Measurements from ENCODE around the gene TREM2.
"Not testable (repeated sequence)": the region's sequence is repeated elsewhere in the genome, so short reads cannot be mapped to it uniquely, and the experiment has no call there.

Gene TREM2

DNA sequence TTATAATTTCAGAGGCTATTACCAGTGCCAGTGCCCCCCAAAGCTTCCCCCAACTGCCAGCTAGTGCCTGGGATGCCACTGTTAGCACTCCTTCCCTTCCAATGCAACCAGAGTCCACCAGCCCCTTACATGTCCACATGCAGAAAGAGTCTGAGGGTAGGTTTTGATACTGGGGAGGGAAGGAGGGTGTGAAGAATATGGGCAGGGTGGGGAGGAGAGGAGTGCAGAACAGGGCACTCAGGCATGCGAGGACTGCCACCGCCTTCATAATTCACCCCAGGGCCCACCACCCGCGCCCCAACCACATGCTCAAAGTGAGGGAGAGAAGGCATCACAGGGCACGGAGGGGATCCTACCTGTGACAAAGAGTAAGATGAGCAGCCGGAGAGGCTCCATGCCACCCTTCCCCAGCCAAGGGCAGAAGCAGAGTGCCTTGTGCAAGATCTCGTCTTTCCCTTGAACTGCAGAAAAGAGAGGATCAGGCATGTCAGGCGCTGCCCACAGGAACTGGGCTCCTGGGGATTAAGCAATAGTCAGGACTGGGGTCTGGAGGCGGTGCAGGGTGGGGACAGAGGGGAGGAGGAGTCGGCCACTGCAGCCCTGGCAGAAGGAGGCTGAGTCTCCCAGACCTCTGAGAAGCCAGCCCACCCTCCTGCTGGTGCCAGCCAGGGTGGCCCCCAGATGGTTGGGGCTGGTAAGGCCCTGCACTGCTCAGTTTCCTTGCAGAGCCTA lies at the start of gene TREM2:
TSS of gene TREM2 (minus strand) at position 430 of the 732 bp plus-strand sequence. CDS start at position 396, 34 bp downstream.
- DNase-seq, result no peak

GRCh38 chr6:41209547-41210320 lies 46.8 kb upstream of the TREM2 start:
- no peak for DNase-seq

DNA sequence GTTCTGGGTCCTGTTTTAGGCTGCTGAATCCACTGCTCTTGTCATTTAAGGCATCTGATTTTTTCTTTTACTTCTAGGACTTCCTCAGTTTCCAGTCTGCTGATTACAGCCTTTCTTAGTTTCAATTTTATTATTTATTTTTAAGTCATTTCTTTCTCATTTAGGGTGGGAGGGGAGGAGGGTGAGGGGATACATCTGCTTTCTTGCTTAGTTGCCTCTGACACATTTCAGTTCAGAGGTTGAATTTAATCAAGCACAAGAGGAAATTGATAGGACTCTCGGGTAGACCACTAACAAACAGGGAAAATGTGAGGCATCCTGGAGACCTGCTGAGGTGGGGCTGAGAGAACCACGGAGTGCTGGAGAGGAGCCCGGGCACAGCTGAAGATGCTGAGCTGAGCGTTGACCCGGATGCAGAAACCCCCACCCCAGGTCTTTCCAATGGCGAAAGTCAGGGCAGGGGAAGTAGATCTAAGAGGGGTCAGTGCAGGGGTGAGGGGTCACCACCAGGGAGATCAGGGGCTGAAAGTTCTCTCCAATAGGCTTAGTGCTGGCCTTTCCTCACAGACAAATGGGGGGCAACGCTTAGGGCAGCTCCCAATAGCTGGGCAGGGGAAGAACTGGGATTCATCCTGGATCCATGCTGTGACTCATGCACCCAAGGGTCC lies 45.7 kb upstream of the TREM2 start:
- DNase-seq, result no peak

- no peak for DNase-seq
Measured at GRCh38 chr6:41204156-41204555, 41.2 kb upstream of the TREM2 start.

GRCh38 chr6:41201764-41202173 lies 38.9 kb upstream of the TREM2 start:
- no peak for DNase-seq

- no peak for DNase-seq
Measured at GRCh38 chr6:41200901-41201763, 38.2 kb upstream of the TREM2 start, which contains the start of gene TREML2. TREML2 (minus strand) TSS chr6:41201149; CDS start chr6:41201008, 141 bp downstream.

- DNase-seq, result peak; percentile 9
Measured at GRCh38 chr6:41200296-41200900, 37.5 kb upstream of the TREM2 start.

DNA sequence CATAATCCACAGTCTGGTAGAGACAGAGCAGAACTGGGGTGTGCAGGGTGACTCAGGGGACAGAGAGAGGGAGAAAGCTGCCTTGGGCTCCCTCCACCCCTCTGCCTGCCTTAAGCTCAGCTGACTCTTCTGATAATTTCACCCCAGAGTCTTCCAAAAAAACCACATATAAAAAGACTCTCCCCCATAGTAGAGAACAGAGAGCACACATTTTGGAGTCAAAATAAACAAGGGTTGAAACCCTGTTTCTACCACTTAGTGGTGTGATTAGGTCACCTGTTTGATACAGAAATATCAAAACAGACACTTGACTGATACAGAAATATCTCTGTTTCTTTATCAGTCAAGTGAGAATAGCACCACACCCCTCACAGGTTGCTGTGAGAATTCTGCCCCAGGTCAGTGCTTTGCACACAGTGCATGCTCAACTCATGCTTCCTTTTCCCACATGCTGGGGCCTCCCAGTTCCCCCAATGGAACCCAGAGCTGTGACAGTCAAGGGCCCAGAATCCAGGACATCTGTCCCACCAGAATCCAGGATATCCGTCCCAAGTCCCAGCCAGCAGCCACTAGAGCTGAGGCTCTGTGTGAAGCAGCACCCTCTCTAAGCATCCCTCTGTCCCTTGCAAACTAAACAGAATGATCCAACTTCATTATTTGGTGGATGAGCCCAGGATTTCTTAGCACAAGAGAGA lies 36.8 kb upstream of the TREM2 start:
- no peak for DNase-seq

GRCh38 chr6:41197234-41197633 lies 34.3 kb upstream of the TREM2 start:
- DNase-seq, result no peak

DNA sequence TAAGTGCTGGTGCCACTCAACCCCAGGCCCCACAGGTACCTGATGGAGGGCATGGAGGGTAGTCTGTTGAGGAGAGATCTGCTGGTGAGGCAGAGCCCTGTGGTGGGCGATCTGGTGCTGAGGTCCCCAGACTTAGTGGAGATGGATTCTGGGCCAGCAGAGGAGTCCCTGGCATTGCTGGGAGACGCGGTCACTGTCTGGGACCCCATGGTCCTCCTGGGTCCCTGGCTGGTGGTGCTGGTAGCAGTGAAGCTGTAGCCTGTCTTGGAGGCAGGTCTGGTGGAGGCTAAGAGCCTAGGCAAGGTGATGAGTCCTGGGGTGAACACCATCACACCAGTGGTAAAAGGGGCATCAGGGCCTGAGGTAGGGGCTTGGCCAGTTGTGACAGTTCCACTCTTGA lies 31.5 kb upstream of the TREM2 start:
- DNase-seq, result no peak

DNA sequence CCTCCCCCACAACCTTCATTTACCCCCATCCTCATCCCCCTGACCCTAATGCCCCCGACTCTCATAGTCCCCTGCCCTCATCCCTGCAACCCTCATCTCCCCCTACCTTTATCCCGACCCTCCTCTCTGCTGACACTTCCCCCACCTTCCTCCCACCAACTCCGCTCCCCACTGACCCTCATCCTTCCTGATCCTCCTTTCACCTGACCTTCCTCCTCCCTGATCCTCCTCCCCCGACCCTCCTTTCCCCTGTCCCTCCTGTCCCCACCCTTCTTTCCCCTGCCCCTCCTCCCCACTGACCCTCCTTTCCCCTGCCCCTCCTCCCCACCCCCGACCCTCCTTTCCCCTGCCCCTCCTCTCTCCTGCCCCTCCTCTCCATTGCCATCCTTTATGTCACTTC lies 31.0 kb upstream of the TREM2 start:
- no peak for DNase-seq

DNA sequence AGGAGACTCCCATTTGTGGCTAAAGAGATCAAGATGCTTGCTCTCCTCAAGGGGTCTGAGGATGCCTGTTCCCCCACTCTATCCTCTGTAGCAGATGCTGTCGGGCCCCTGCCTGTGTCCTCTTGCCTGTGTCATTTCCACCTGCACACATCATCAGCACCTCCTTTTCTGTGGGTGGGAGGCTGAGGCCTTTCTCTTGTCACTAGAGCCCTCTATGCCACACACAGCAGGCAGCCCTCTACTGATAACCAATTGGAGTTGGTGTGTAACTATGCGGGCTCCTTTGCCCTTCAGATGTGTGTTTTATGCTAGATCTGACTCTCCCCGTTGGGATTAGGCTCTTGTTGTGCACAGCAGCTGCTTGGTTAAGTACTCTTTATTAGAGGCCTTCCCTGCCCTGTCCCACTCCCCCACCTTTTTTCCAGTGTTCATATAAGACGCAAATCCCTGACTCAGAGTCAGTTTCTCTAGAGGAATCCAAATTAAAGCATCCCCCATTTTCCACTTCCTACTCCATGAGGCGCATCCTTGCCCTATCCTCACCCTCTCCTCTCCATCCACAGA lies 30.3 kb upstream of the TREM2 start:
- no peak for DNase-seq

- DNase-seq, result peak; percentile 16
Measured at GRCh38 chr6:41191569-41191968, 28.7 kb upstream of the TREM2 start.

DNA sequence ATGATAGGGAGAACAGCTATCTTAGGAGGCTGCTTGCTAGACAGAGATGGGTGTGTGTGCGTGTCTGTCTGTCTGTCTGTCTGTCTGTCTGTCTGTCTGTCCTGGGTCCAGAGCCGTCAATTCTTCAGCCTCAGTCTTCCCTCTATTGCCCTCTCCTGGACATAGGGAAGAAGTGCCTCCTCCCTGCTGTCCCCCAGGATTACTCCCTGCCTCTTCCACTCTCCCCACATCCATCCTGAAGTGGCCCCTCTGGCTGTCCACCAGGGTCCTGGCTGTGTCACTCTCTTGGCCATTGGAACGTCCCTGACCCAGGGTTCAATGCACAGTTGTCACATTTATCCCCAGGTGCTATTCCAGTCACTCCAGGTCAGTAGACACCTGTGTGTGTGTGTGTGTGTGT lies 27.9 kb upstream of the TREM2 start:
- DNase-seq, result no peak

- no peak for DNase-seq
Measured at GRCh38 chr6:41189967-41190366, 27.1 kb upstream of the TREM2 start.

GRCh38 chr6:41189046-41189445 lies 26.1 kb upstream of the TREM2 start:
- DNase-seq, result not testable (repeated sequence)

- no peak for DNase-seq
Measured at GRCh38 chr6:41187924-41188886, 25.3 kb upstream of the TREM2 start.

- DNase-seq, result no peak
Measured at GRCh38 chr6:41186031-41186562, 23.2 kb upstream of the TREM2 start.

DNA sequence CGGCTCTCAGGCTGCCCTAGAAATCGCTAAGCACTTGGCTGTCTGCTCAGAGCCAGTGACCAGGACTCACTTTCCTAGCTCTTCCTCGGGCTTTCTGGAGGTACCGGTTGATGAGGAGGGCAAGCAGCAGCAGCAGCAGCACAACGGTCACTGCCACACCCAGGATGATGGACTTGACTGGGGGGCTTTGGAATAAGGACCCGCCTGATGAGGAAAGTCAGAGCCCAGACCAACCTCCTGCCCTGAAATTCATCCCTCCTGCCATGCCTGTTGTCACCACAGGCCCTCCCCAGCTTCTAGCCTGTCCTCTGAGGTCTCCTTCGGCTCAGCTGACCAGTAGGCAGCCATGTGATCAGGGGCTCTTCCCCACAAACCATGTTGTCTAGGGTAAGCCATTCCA lies 21.8 kb upstream of the TREM2 start:
- no peak for DNase-seq
